Measurements from ENCODE around the gene GRIK1. TPM values are rescaled to one million over a fixed set of nuclear protein-coding genes. Genes with fewer than 3 reads are reported as not detected.

The GRIK1 gene
- total RNA-seq, 1 donor from 2014 or later = 3.2 TPM

DNA sequence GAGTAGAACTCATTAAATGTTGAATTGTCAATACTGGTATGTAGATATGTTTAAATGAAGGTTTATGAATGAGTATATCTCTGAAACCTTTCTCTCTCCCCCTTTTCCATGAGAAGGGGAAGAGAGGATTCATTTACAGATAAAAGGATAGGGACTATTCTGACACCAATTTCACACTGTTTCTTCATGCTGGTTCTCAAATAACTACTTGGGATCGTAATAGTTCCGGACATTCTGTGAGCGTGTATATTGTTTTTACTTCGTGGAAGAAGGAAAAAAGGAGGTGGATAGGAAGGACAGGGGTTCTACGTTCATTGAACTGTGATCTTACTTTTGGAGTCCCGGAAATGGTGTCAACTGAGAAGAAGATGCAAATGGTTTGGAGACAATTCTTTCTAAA, 284.2 kb downstream of the GRIK1 start:
- Histone ChIP-seq H3K9me3 (no peaks in the 10 kb centered on the region), H3K4me1 (no peaks in the 10 kb centered on the region), H3K27me3 (no peaks in the 10 kb centered on the region), H3K36me3 (no peaks in the 10 kb centered on the region), H3K4me3 (no peak overlapping the region), H3K27ac (no peak overlapping the region)
- TF ChIP-seq POLR2AphosphoS5 (IDR thresholded peaks at IDR 0.05; ENCODE audit: insufficient read depth in 1 of 2, low read depth in 1 of 2) = no peak
- TF ChIP-seq, protein P1, sequence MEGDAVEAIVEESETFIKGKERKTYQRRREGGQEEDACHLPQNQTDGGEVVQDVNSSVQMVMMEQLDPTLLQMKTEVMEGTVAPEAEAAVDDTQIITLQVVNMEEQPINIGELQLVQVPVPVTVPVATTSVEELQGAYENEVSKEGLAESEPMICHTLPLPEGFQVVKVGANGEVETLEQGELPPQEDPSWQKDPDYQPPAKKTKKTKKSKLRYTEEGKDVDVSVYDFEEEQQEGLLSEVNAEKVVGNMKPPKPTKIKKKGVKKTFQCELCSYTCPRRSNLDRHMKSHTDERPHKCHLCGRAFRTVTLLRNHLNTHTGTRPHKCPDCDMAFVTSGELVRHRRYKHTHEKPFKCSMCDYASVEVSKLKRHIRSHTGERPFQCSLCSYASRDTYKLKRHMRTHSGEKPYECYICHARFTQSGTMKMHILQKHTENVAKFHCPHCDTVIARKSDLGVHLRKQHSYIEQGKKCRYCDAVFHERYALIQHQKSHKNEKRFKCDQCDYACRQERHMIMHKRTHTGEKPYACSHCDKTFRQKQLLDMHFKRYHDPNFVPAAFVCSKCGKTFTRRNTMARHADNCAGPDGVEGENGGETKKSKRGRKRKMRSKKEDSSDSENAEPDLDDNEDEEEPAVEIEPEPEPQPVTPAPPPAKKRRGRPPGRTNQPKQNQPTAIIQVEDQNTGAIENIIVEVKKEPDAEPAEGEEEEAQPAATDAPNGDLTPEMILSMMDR (IDR thresholded peaks at IDR 0.05) = no peak
- no peak for TF ChIP-seq POLR2A (IDR thresholded peaks at IDR 0.05)
- DNase-seq (ENCODE audit: extremely low spot score in 2 of 2) = no peak
- intact Hi-C loops (cut with DNase I) = no loop called here

DNA sequence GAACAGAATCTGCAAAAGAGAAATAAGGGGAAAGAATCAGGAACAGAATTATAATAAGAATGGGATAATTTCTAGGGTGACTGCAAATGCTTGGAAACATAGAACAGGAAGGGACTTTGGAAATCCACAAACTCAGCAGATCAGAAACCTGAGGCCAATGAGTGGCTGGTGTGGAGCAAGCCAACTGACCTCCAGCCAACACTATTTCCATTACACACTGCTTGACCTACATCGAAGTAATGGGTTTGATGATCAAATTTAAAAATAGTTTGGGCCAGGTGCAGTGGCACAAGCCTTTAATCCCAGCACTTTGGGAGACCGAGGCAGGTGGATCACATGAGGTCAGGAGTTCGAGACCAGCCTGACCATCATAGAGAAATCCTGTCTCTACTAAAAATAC, 284.9 kb downstream of the GRIK1 start:
- H3K27me3 ChIP-seq = no peaks in the 10 kb centered on the region
- no peaks in the 10 kb centered on the region for H3K4me1 ChIP-seq
- no peak overlapping the region for H3K4me3 ChIP-seq
- intact Hi-C loops (cut with DNase I) = no loop called here
- H3K27ac ChIP-seq = no peak overlapping the region
- H3K9me3 ChIP-seq = no peaks in the 10 kb centered on the region
- H3K36me3 ChIP-seq = no peaks in the 10 kb centered on the region
- TF ChIP-seq POLR2A (IDR thresholded peaks at IDR 0.05) (no peak), POLR2AphosphoS5 (IDR thresholded peaks at IDR 0.05; ENCODE audit: insufficient read depth in 1 of 2, low read depth in 1 of 2) (no peak)
- TF ChIP-seq, protein P1 (IDR thresholded peaks at IDR 0.05) = no peak
- DNase-seq (ENCODE audit: extremely low spot score in 2 of 2) = no peak

DNA sequence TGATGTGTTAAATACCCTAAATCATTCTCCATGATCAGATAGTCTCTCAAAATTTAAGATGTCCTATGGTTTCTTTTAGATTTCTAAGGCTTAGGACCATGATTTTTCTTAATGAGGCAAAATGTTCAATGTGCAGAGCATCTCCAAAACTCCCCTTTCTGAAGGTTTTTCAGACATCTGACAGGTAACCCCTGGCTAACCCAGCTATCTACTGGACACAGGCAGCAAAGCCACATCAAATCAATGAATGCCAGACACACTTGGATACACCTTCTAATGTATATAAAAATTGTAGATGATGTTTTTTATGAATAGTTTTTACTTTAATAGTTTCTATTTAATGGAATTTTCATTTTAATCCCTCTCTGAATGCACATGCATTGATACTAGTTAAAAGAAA, 285.6 kb downstream of the GRIK1 start:
- Histone ChIP-seq H3K9me3 (no peaks in the 10 kb centered on the region), H3K36me3 (no peaks in the 10 kb centered on the region), H3K27me3 (no peaks in the 10 kb centered on the region), H3K4me3 (no peak overlapping the region), H3K27ac (no peak overlapping the region), H3K4me1 (no peaks in the 10 kb centered on the region)
- intact Hi-C loops (cut with DNase I) = no loop called here
- no peak for DNase-seq (ENCODE audit: extremely low spot score in 2 of 2)
- TF ChIP-seq, protein P1 (IDR thresholded peaks at IDR 0.05) = no peak
- no peak for TF ChIP-seq POLR2AphosphoS5 (IDR thresholded peaks at IDR 0.05; ENCODE audit: insufficient read depth in 1 of 2, low read depth in 1 of 2)
- TF ChIP-seq POLR2A (IDR thresholded peaks at IDR 0.05) = no peak

DNA sequence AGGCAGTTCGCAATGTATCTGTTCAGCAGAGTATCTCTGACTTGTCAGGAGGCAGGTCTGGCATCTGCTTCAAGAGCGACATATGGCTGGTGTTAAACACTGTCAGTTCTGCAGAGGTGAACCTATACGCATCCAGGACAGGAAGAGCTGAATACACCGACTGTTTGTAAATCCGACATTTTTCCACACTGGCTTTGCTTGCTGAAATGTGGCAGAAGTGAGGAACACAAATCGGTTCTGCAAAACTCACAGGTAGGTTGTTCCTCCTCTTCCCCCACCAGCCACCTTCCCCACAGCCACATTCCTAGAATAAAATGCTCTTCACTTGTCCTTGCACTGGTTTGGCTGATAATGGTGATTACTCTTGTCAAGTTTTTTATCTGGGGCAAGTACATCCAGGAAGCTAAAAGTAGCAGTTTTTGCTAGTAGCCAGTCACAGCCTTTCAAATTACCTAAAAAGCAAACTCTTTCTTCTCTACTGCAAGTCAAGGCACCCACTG, 289.2 kb downstream of the GRIK1 start:
- H3K4me3 ChIP-seq = no peak overlapping the region
- TF ChIP-seq, protein P1 (IDR thresholded peaks at IDR 0.05) = no peak
- no peak for TF ChIP-seq POLR2AphosphoS5 (IDR thresholded peaks at IDR 0.05; ENCODE audit: insufficient read depth in 1 of 2, low read depth in 1 of 2)
- TF ChIP-seq POLR2A (IDR thresholded peaks at IDR 0.05) = no peak
- H3K9me3 ChIP-seq = no peaks in the 10 kb centered on the region
- H3K27me3 ChIP-seq = no peaks in the 10 kb centered on the region
- intact Hi-C loops (cut with DNase I) = no loop called here
- H3K4me1 ChIP-seq = no peaks in the 10 kb centered on the region
- no peak for DNase-seq (ENCODE audit: extremely low spot score in 2 of 2)
- H3K36me3 ChIP-seq = no peaks in the 10 kb centered on the region
- no peak overlapping the region for H3K27ac ChIP-seq

GRCh38 chr21:29649406-29649814, 290.4 kb downstream of the GRIK1 start:
- intact Hi-C loops (cut with DNase I) = no loop called here
- Histone ChIP-seq H3K36me3 (no peaks in the 10 kb centered on the region), H3K27me3 (no peaks in the 10 kb centered on the region), H3K27ac (no peak overlapping the region), H3K4me1 (no peaks in the 10 kb centered on the region), H3K9me3 (no peaks in the 10 kb centered on the region), H3K4me3 (no peak overlapping the region)
- TF ChIP-seq, protein P1 (IDR thresholded peaks at IDR 0.05) = no peak
- TF ChIP-seq POLR2A (IDR thresholded peaks at IDR 0.05) (no peak), POLR2AphosphoS5 (IDR thresholded peaks at IDR 0.05; ENCODE audit: insufficient read depth in 1 of 2, low read depth in 1 of 2) (no peak)
- no peak for DNase-seq (ENCODE audit: extremely low spot score in 2 of 2)

All from vagina (tissue), 2 donors.